Mesendoderm (in vitro differentiated cells): ENCODE measurements around the gene SBNO2.
A peak's percentile ranks its signal among the peaks of the same experiment; 100 is the strongest.

Experiments used
- DNase-seq: peaks from one replicate; pipeline ENCODE4 v3.0.0; 2013
- H2AK5ac ChIP-seq: 2 replicates; pipeline ENCODE4 v1.6.1; 2013; ENCODE audit warnings: low read length, inconsistent platforms
- H2BK120ac ChIP-seq: 2 replicates; pipeline ENCODE4 v1.6.1; 2013; ENCODE audit warnings: low read depth, mild to moderate bottlenecking, low read length, moderate library complexity, mixed read lengths
- H2BK15ac ChIP-seq: replicated peaks from 2 replicates; pipeline ENCODE4 v1.6.1; 2013; ENCODE audit warnings: low read depth, mild to moderate bottlenecking, moderate library complexity
- H2BK5ac ChIP-seq: 2 replicates; pipeline ENCODE4 v1.6.1; 2013; ENCODE audit warnings: low read length, inconsistent platforms
- H3K18ac ChIP-seq: 2 replicates; pipeline ENCODE4 v1.6.1; 2013; ENCODE audit warnings: mild to moderate bottlenecking, low read length, mixed read lengths
- H3K23ac ChIP-seq: one replicate; pipeline ENCODE4 v1.6.1; 2013; ENCODE audit warnings: low read length
- H3K27ac ChIP-seq: 2 replicates; pipeline ENCODE4 v1.5.1; 2013; ENCODE audit warnings: low read depth, mild to moderate bottlenecking, inconsistent platforms, low read length, moderate library complexity
- H3K27me3 ChIP-seq: 2 replicates; pipeline ENCODE4 v1.6.1; 2013; ENCODE audit warnings: low read length, control low read depth, mild to moderate bottlenecking, inconsistent platforms; ENCODE audit not compliant: insufficient read depth, poor library complexity
- H3K36me3 ChIP-seq: 2 replicates; pipeline ENCODE4 v1.6.1; 2013; ENCODE audit warnings: low read length, inconsistent platforms; ENCODE audit not compliant: control insufficient read depth, insufficient read depth
- H3K4ac ChIP-seq: one replicate; pipeline ENCODE4 v1.6.1; 2013; ENCODE audit warnings: low read depth, mild to moderate bottlenecking, low read length, moderate library complexity
- H3K4me1 ChIP-seq: 2 replicates; pipeline ENCODE4 v1.6.1; 2013; ENCODE audit warnings: low read depth, low read length, inconsistent platforms; ENCODE audit not compliant: control insufficient read depth
- H3K4me2 ChIP-seq: 2 replicates; pipeline ENCODE4 v1.6.1; 2013; ENCODE audit warnings: low read length
- H3K4me3 ChIP-seq: 2 replicates; pipeline ENCODE4 v1.5.1; 2013; ENCODE audit warnings: mild to moderate bottlenecking, low read length
- H3K56ac ChIP-seq: one replicate; pipeline ENCODE4 v1.6.1; 2013; ENCODE audit warnings: low read length
- H3K79me1 ChIP-seq: 2 replicates; pipeline ENCODE4 v1.6.1; 2013; ENCODE audit warnings: low read length, inconsistent platforms
- H3K79me2 ChIP-seq: 2 replicates; pipeline ENCODE4 v1.6.1; 2013; ENCODE audit warnings: mild to moderate bottlenecking, low read length; ENCODE audit not compliant: control insufficient read depth, insufficient read depth
- H3K9ac ChIP-seq: 2 replicates; pipeline ENCODE4 v1.6.1; 2013; ENCODE audit warnings: low read length, inconsistent platforms
- H4K5ac ChIP-seq: one replicate; pipeline ENCODE4 v1.6.1; 2013; ENCODE audit warnings: low read length
- H4K8ac ChIP-seq: one replicate; pipeline ENCODE4 v1.6.1; 2013; ENCODE audit warnings: low read depth, mild to moderate bottlenecking, control low read depth, low read length, moderate library complexity
- WGBS: extraction: QIAGEN DNeasy Blood & Tissue Kit; methylation state at CpG from one replicate; pipeline ENCODE4 v1.1.7; 2013; ENCODE audit warnings: low lambda C conversion rate, missing lambda C conversion rate; ENCODE audit not compliant: insufficient coverage; ENCODE audit errors: extremely low coverage; 5-methylcytosine and 5-hydroxymethylcytosine counted together

The SBNO2 gene

DNA sequence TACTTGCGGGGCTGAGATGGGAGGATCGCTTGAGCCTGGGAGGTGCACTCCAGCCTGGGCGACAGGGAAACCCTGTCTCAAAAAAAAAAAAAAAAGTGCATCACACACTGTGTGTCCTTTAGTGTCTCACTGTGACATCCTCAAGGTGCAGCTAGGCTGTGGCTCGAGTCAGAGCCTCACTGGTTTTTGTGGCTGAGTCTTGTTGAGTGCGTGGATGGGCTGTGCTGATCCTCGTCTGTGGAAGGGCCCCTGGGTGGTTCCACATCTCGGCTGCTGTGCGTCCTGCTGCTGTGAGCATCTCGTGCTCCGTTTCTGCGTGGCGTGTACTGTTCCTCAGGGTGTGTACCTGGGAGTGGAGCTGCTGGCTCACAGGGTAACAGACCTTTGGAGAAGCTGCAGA, 42.7 kb upstream of the SBNO2 start:
- Histone ChIP-seq H3K27me3 (no peaks in the 10 kb centered on the region), H2BK120ac (no peak overlapping the region), H3K56ac (no peak overlapping the region), H3K27ac (no peak overlapping the region), H3K4me2 (no peak overlapping the region), H3K9ac (no peak overlapping the region), H3K79me1 (peaks cover 27% of the 10 kb centered on the region), H3K4me1 (no peaks in the 10 kb centered on the region), H3K36me3 (no peaks in the 10 kb centered on the region), H2BK15ac (no peak overlapping the region), H2BK5ac (no peak overlapping the region), H4K5ac (no peak overlapping the region), H2AK5ac (no peak overlapping the region), H3K4me3 (no peak overlapping the region), H3K18ac (no peak overlapping the region), H4K8ac (no peak overlapping the region), H3K79me2 (peaks cover 50% of the 10 kb centered on the region), H3K4ac (no peak overlapping the region), H3K23ac (no peak overlapping the region)
- no CpG with 5 or more reads among the region's 12 CpGs for WGBS
- no peak for DNase-seq

DNA sequence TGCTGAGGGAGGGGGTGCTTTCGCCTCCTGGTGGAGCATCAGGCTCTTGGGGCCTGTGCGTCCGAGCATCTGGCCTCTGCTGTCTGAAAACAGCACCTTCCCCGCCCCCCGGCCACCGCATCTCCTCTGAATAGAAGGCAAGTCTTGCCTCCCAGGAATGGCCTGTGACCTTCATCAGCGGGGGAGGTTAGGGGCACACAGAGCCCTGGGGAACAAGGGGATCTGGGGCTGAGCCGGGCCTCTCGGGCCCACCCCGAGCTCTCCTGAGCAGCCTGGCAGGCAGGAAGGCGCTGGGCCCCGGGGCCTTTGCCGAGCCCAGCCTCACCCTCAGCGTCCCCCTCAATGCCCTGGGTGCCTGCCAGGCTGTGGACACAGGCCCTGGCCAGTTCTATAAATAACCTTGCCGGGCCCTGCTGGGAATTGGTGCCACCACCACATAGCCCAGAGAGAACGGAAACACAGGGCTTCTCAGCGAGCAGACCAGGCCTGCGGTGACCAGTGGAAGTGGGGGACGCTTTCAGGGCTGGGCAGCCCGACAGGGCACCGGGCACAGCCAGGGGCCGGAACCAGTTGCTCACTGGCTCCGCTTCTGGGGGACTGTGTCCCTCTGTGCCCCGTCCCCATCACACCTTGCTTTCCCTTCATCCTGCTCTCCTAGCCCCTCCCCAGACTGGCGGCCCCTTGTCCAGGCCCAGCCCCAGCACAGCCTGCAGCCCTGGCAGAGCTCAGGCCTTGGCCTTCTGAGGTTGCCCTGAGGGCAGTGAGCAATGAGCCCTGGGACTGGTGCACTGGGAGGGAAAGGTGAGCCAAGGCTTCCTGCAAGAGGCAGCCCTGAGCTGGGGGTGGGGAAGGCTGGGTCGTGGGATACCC, 41.0 kb upstream of the SBNO2 start:
- peaks cover 65% of the 10 kb centered on the region for H3K79me2 ChIP-seq
- no peak overlapping the region for H2BK5ac ChIP-seq
- no peak overlapping the region for H3K56ac ChIP-seq
- no peak overlapping the region for H2AK5ac ChIP-seq
- no peak overlapping the region for H3K4me3 ChIP-seq
- no peak for DNase-seq
- H3K27ac ChIP-seq, result no peak overlapping the region
- H3K79me1 ChIP-seq, result peaks cover 27% of the 10 kb centered on the region
- H2BK120ac ChIP-seq, result no peak overlapping the region
- H4K8ac ChIP-seq, result no peak overlapping the region
- no peak overlapping the region for H3K4ac ChIP-seq
- H3K9ac ChIP-seq, result no peak overlapping the region
- H3K18ac ChIP-seq, result no peak overlapping the region
- H4K5ac ChIP-seq, result no peak overlapping the region
- no peak overlapping the region for H3K23ac ChIP-seq
- no peak overlapping the region for H3K4me2 ChIP-seq
- H3K4me1 ChIP-seq, result no peaks in the 10 kb centered on the region
- no peaks in the 10 kb centered on the region for H3K36me3 ChIP-seq
- H3K27me3 ChIP-seq, result no peaks in the 10 kb centered on the region
- no CpG with 5 or more reads among the region's 26 CpGs for WGBS
- H2BK15ac ChIP-seq, result no peak overlapping the region

DNA sequence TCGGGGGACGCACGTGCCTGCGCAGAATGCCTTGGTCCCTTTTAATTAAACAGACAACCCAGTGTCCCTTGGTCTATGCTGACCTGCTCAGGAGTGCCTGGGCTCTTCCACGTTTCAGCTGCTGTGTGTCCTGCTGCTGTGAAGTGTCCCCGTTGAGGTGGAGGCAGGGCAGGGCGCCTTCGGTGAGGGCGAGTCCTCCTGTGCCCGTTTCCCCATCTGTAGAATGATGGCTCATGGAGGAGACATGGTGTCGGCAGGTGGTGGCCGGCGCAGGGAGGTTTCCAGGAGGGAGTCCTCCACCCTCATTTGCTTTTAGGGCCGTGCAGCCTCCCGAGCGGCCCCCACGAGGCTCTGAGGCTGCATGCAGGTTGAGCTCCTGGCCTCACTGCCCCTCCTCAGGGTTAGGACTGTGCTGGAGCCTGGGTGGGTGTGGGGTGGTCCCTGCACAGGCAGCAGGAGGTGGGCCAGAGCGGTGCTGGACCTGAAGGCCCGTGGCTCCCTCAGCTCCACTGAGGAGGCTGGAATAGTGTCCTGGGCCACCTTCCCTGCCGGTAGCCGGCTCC, 40.3 kb upstream of the SBNO2 start:
- no peak overlapping the region for H4K8ac ChIP-seq
- H3K4ac ChIP-seq, result no peak overlapping the region
- H3K27me3 ChIP-seq, result no peaks in the 10 kb centered on the region
- no peak overlapping the region for H3K23ac ChIP-seq
- H3K4me1 ChIP-seq, result no peaks in the 10 kb centered on the region
- no peak overlapping the region for H2BK15ac ChIP-seq
- H3K56ac ChIP-seq, result no peak overlapping the region
- WGBS, result no CpG with 5 or more reads among the region's 21 CpGs
- no peak overlapping the region for H3K18ac ChIP-seq
- no peak overlapping the region for H2AK5ac ChIP-seq
- no peak overlapping the region for H2BK5ac ChIP-seq
- no peak for DNase-seq
- H3K36me3 ChIP-seq, result peaks cover 2% of the 10 kb centered on the region
- no peak overlapping the region for H3K27ac ChIP-seq
- no peak overlapping the region for H2BK120ac ChIP-seq
- no peak overlapping the region for H3K4me2 ChIP-seq
- no peak overlapping the region for H3K9ac ChIP-seq
- H3K79me1 ChIP-seq, result peaks cover 32% of the 10 kb centered on the region
- peaks cover 72% of the 10 kb centered on the region for H3K79me2 ChIP-seq
- H4K5ac ChIP-seq, result no peak overlapping the region
- no peak overlapping the region for H3K4me3 ChIP-seq

DNA sequence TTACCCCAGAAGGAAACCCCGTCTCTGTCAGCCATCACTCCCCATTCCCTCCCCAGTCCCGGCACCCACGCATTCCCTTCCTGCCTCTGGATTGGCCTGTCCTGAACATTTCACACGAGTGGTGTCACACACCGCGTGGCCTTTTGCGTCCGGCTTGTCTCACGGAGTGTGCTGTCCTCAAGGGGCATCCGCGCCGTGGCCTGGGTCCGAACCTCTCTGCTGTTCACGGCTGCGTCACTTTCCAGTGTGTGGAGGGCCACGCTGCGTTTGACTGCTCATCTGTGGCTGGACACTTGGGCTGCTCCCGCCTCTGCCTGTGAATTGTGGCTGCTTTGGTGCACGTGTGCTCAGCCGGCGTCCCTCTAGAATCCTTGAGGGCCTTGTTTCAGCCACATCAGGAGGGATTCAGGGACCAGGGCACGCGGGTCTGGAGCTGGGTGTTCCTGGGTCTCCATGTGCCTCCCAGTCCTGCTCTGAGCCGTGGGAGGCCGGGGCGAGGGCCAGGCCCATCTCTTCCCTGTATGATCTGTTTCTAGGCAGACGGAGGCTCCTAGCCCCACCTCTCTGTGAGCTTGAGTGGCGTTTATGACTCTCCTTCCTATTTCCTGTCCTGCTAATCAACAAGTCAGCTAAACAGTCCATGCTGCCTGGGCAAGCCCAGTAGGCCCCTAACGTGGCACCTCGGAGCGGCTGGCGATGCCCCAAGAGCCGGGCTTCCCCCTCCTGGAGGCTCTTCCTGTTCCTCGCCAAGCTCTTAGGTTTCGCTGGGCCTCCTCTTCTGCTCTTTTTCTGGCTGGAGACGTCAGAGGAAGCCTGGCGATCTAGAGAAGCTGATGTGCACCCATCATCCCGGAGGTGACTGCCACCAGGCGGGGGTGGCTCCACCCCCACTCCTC, 39.6 kb upstream of the SBNO2 start:
- Histone ChIP-seq H3K27me3 (no peaks in the 10 kb centered on the region), H3K79me2 (peaks cover 75% of the 10 kb centered on the region), H3K27ac (no peak overlapping the region), H3K4ac (no peak overlapping the region), H3K4me3 (no peak overlapping the region), H2BK5ac (no peak overlapping the region), H4K8ac (no peak overlapping the region), H3K4me2 (no peak overlapping the region), H4K5ac (no peak overlapping the region), H3K4me1 (no peaks in the 10 kb centered on the region), H3K79me1 (peaks cover 29% of the 10 kb centered on the region), H2BK120ac (no peak overlapping the region), H3K9ac (peak overlapping the region; percentile 4), H2BK15ac (no peak overlapping the region), H3K56ac (peak overlapping the region; percentile 30), H3K36me3 (peaks cover 2% of the 10 kb centered on the region), H2AK5ac (no peak overlapping the region), H3K23ac (peak overlapping the region; percentile 80), H3K18ac (no peak overlapping the region)
- DNase-seq, result no peak
- no CpG with 5 or more reads among the region's 39 CpGs for WGBS

DNA sequence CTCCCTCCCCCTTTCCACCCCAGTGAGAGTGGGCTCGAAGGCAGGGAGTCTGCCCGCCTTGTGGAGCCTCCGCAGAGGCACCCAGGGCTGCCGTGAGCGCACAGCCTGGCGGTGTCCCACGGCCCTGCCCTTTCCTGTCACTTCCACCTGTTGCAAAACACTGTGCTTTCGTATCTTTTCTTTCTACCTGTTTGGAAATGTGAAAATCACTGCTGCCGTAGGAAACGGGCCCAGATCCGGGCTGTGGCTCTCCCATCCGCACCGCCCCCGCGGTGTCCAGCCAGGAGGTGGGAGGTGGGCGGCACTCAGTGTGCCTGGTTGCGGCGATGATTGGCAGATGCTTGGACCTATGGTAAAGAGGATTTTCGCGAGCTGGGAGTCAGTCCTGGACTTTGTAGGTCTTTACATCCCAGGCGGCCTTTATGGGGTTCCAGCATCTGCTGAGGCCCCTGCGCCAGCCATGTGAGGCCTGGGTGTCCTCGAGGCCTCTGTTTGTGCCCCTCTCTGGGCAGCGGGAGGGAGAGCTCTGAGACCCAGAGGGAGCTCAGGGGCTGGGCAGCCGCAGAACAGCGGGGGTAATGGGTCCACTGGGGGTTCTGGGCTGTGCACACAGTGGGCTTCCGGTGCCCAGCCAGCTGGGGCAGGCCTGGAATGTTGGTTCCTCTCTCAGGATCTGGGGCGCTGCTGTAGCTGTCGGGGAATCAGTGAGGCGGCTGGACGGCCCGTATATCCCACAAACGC, 37.6 kb upstream of the SBNO2 start:
- Histone ChIP-seq H4K8ac (no peak overlapping the region), H2BK5ac (no peak overlapping the region), H3K56ac (peak overlapping the region; percentile 15), H3K18ac (no peak overlapping the region), H2BK15ac (no peak overlapping the region), H3K4ac (no peak overlapping the region), H2BK120ac (no peak overlapping the region), H3K27me3 (no peaks in the 10 kb centered on the region), H3K23ac (no peak overlapping the region), H3K9ac (no peak overlapping the region), H4K5ac (no peak overlapping the region), H2AK5ac (no peak overlapping the region), H3K36me3 (peaks cover 2% of the 10 kb centered on the region), H3K4me3 (no peak overlapping the region), H3K4me1 (no peaks in the 10 kb centered on the region), H3K4me2 (no peak overlapping the region), H3K27ac (no peak overlapping the region), H3K79me2 (peaks cover 80% of the 10 kb centered on the region), H3K79me1 (peaks cover 22% of the 10 kb centered on the region)
- WGBS, result no CpG with 5 or more reads among the region's 33 CpGs
- peak; percentile 76 for DNase-seq
